Sigmoid colon (tissue), 4 donors: Measurements from ENCODE around the gene WDR75.

Experiments used
- EP300 ChIP-seq, 4 donors: sonication (generic); formaldehyde crosslinking; IDR thresholded peaks; one replicate each; pipeline ENCODE4 v1.6.1; 2017; ENCODE audit warnings: antibody characterized with exemption in 4 of 4
- POLR2A ChIP-seq, 2 donors: fragments of 450-650 bp; IDR thresholded peaks; one replicate each; pipeline ENCODE4 v1.6.1; 2016; ENCODE audit warnings: antibody characterized with exemption in 2 of 2, mild to moderate bottlenecking in 2 of 2, moderate library complexity in 2 of 2
- POLR2AphosphoS5 ChIP-seq, 4 donors: sonication (generic); formaldehyde crosslinking; IDR thresholded peaks; one replicate each; pipeline ENCODE4 v1.6.1; 2017; ENCODE audit warnings: antibody characterized with exemption in 4 of 4
- TF ChIP-seq, protein P1 (sequence below), 4 experiments: fragments of 450-650 bp in 3 of 4; fragments of 200-600 bp in 1 of 4; IDR thresholded peaks; one replicate each; pipeline ENCODE4 v1.5.1; 2016 to 2019; ENCODE audit warnings: antibody characterized with exemption in 4 of 4, mild to moderate bottlenecking in 3 of 4, moderate library complexity in 2 of 4

DNA sequence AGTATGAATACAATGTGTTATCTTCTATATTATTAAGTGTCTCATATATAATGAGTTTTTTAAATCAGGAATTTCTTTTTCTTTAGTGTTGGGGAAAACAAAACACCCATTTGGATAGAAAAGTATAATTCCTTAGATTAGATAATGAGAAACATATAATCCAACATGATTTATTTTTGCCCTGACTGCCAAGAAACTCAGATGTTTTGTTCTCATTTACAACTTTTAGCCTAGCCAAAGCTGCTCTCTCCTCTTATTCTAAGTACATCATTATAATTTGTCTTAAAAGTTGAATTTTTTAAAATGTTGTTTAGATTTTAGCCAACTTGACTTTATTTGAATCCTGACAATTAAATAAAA, 70.7 kb downstream of the WDR75 start:
- TF ChIP-seq, protein P1, sequence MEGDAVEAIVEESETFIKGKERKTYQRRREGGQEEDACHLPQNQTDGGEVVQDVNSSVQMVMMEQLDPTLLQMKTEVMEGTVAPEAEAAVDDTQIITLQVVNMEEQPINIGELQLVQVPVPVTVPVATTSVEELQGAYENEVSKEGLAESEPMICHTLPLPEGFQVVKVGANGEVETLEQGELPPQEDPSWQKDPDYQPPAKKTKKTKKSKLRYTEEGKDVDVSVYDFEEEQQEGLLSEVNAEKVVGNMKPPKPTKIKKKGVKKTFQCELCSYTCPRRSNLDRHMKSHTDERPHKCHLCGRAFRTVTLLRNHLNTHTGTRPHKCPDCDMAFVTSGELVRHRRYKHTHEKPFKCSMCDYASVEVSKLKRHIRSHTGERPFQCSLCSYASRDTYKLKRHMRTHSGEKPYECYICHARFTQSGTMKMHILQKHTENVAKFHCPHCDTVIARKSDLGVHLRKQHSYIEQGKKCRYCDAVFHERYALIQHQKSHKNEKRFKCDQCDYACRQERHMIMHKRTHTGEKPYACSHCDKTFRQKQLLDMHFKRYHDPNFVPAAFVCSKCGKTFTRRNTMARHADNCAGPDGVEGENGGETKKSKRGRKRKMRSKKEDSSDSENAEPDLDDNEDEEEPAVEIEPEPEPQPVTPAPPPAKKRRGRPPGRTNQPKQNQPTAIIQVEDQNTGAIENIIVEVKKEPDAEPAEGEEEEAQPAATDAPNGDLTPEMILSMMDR (IDR thresholded peaks at IDR 0.05): no peak
- no peak for TF ChIP-seq POLR2AphosphoS5 (IDR thresholded peaks at IDR 0.05)
- no peak for TF ChIP-seq EP300 (IDR thresholded peaks at IDR 0.05)
- no peak for TF ChIP-seq POLR2A (IDR thresholded peaks at IDR 0.05)
